Activated naive CD8-positive, alpha-beta T cell treated with anti-CD3 and anti-CD28 coated beads, Interleukin-2, amount 50 U/mL, for 16 hours (primary cell): ENCODE data around the gene THSD8.

ENCODE experiments used
- DNase-seq: peaks from one replicate; pipeline ENCODE4 v3.0.0-alpha.2; 2020; ENCODE audit warnings: low read depth, low spot score

The THSD8 gene

DNA sequence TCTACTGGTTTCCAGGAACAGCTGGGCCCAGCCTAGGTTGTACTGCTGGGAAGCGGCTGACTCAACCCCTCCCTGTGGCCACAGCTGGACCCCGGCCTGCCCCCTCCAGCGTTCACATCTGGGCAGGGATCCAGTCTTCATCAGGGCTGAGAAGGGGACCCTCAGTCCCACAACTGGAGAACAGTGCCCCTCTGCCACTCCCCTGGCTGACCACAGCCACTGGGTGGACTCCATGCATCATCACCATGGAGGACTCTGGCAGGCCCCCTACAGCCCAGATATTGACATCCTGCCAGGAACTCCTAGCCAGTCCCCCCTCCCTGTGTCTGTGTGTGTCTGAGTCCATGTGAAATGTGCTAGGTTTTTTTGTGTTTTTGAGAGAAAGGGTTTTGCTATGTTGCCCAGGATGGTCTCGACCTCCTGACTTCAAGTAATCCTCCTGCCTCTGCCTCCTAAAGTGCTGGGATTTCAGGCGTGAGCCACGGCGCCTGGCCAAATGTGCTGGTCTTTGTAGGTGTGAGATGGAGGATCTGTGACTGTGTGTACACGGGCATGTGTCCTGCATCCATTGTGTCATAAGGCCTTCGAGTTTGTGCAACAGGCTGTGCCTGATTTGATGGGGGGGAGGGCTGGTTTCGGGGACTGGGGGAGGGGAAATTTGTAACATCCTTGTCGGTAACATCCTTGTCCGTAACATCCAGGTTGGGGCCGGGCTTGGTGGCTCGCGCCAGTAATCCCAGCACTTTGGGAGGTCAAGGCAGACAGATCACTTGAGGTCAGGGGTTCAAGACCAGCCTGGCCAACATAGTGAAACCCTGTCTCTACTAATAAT is 22.5 kb upstream of the THSD8 start:
- no peak for DNase-seq

DNA sequence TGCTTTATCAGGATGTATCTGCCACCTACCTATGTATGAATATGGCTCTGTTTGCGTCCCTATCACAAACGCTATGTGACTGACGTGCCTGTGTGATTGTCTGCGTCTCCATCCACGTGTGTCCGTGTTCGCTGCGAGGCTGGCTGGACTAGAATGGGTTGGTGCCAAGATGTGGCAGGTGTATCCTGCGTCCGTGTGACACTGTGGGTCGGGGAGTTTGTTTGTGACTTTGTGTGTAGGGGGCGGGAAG is 19.8 kb upstream of the THSD8 start:
- DNase-seq, result no peak

DNA sequence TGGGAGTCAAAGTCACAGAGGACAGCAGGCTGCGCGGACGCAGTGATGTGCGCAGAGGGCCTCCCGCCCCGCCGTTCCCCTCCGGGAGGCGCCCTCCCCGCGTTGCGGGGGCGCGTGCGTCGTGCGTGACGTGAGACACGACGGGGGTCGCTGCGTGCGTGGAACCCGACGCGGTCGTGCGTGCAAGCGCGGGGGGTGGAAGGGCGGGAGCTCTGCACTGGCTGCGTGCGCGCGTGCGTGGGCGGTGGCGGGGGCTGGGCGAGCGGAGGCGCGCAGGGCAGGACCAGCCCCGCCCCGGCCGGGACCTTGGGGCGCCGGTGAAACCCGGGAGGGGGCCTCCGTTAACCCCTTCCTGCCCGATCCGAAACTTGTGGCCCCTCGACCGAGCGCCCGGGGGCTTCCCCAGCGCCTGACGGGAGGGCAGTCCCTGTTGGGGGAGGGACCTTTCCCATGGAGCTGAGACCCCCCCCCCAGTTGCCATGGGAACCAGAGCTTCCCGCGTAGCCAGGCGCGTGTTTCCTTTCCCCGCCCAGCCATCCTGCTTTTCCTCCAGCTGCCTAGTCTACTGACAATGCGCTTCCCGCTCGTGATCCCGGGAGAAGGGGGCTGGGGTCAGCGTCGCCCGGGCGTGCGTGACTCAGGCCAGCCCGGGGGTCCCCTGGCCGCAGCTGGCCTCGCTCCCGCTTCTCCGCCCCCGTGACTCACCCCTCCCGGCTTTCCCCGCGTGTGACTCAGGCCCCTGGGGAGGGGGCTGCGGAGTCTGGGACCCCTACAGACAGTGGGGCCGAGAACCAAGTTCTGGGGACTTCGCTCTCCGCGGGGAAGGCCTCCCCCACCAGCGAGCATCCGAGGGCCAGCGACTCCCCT is 19.2 kb upstream of the THSD8 start:
- peak; percentile 67 for DNase-seq

DNA sequence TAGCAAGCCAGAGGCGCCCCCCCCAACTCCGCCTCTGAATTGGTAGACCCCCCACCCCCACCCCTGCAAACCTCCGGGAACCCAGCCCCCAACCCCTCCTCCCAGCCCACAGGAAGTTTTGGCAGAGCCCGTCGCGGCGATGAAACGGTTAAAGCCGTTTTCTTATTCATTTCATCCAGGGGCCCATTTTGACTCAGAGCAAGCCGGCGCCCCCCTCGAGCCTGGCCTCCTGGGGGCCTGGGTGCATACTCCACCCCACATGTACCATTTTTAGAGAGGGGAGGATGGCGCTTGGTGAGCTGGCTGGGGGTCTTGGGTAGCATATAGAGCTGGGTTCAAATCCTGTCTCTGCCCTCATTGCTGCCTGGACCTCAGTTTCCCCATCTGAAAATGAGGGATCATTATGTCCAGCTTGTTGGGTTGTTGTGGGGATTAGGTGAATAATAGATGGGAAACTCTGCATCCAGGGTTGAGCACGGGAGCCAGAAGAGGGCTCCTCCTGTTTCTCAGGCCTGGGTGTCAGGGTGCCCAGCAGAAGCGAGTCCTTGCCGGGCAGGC is 18.5 kb upstream of the THSD8 start:
- no peak for DNase-seq

DNA sequence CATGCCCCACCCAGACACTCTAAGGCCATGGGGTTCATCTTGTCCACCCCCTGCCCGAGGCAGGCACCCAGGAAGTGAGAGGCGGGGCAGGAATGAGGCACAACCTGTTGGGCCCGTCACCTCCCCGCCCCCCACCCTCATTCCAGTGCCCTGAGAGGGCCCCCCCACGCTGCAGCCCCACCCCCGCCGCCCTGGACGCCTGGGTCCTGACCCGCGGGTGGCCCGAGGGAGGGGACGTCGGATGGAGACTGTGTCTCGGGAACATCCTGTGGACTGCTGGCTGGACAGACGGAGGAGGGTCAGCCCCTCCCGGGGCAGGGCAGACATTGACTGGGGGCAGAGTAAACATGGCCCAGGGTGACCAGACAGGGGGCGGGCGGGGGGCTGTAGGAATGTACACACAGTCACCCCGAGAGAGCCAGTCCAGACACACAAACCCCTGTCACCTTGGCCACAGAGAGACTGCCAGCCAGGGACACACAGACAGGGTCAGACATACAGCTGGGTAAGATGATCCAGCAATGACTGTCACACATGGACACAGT is 17.9 kb upstream of the THSD8 start:
- DNase-seq, result no peak

DNA sequence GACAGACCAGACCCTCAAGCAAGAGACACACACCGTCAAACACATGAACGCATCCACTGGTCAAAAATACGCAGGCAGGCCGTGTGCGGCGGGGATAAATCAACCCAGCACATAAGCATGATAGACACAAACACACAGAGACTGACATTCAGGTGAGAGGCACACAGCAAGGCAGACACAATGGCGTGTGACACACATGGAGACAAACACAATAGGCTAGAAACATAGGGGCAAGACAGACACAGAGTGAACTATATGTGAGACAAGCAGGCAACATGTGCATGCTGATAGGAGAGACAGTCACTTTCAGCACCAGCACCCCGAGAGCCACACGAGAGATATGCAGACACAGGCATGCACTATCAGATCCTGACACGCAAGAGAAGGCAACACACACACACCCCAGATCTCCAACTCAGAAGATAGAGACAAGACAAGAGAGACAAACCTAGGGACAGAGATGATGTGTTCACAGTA is 17.4 kb upstream of the THSD8 start:
- no peak for DNase-seq

DNA sequence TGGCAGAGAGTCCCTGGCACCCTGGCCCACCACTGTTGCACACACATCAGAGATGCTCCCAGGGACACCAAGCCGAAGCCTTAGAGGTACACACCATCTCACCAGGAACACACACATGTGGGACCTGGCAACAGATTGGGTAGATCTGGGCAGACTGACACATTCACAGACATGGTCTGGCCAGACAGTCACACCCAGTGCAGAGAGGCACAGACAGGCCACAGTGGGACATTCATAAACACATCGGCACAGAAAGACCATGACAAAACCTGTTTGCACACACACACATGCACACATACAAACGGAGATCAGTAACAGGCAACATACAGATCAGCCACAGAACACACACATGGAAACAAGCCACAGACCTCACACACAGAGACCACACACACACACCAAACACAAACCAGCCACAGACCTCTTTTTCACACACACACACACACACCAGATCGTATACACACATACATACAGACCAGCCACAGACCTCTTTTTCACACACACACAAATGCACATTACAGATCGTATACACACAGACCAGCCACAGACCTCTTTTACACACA is 16.9 kb upstream of the THSD8 start:
- DNase-seq, result no peak

DNA sequence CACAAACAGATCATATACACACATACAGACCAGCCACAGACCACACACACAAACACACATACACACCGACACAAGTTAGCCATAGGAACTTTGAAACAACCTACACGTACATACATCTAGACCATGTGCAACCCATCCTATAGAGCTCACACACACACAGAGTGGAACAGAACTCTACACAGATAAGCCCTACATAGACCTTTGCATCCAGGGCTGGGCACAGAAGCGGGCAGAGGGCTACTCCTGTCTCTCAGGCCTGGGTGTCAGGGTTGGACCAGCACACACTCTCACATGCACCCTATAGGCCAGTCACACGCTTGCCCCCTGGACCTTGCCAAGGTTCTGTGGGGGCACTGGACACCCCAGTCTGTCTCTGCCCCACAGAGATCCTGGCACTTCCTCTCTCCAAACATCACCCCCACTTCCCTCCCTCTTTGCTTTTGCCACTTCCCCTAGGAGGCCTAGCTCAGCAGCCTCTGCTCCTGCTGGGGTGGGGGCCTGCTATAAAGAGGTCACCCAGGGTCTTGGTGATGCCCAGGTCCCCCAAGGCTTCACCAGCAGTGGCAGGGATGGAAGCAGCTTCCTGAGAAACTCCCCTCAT is 16.3 kb upstream of the THSD8 start:
- DNase-seq, result no peak

DNA sequence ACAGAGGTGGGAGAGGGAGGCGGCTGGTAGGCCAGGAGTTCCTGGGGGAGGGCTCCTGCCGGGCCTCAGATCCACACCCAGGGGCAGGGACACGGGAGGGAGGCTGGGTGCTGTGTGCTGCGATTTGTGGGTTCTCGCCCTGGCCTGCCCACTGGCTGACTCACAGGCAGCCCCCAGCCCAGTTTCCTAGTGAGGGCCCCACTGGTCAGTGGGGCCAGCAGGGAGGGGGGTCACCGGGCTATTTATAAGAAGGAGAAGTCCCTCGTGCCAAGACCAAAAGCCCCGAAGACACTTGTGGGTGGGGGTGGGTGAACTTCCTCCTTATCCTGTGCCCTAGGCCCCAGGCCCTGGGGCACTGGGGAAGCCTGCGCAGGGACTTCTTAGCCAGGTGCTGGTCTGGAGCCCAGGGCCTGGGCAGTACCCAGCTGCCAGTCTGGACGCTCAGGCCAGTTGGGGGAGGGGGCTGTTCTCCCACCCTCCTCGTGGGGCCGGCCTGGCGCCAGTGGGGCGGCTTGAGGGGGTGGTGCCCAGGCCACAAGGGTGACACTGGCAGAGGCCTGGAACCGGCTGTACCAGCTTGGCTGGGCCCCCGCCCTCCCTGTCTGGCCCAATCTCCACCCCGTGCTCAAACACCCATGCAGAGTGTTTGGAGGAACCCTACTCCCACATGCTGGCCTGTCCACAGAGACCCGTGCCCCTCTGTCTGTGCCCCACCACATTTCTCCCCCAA is 15.6 kb upstream of the THSD8 start:
- DNase-seq, result no peak

DNA sequence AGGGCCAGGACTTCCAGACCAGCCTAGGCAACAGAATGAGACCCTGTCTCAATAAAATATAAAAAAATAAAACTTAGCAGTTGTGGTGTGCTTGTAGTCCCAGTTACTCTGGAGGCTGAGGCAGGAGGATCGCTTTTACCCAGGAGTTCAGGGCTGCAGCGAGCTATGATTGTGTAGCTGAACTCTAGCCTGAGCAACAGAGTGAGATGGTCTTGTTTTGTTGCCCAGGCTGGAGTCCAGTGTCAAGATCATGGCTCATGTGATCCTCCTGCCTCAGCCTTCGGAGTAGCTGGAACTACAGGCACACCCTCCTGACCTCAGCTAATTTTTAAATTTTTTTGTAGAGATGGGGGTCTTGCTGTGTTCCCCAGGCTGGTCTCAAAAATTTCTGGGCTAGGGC is 14.9 kb upstream of the THSD8 start:
- DNase-seq, result no peak

DNA sequence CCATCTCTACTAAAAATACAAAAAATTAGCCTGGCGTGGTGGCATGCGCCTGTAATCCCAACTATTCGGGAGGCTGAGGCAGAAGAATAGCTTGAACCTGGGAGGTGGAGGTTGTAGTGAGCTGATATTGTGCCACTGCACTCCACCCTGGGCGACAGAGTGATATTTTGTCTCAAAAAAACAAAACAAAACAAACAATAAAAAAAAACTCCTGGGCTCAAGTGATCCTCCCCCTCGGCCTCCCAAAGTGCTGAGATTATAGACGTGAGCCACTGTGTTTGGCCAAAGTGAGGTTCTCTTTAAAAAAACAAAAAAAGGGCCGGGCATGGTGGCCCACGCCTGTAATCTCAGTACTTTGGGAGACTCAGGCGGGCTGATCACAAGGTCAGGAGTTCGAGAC is 14.4 kb upstream of the THSD8 start:
- DNase-seq, result no peak

DNA sequence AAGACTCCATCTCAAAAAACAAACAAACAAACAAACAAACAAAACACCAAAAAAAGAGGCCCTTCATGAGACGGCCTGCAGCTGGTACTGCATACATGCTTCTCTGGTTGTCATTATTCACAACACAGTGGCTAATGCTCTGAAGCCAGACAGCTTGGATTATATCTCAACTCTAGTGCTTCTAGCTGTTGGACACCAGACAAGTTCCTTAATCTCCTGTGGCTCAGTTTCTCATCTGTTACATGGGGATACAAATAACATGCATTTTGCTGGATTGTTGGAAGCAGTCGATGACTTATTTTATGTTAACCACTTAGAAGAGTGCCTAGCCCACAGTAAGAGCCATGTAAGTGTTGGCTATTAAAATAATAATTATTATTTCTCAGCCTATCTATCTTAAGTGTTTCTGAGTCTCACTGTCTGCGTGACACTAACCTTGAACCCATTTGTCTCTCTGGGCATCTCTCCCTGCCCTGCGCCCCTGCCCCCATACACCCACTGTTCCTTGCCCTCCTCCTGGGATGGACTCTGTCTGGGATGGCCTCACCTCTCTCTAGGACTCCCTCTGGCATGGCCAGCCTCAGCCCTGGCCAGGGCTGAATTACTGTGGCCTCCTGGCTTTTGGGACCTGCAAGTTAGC is 13.7 kb upstream of the THSD8 start:
- DNase-seq, result no peak

DNA sequence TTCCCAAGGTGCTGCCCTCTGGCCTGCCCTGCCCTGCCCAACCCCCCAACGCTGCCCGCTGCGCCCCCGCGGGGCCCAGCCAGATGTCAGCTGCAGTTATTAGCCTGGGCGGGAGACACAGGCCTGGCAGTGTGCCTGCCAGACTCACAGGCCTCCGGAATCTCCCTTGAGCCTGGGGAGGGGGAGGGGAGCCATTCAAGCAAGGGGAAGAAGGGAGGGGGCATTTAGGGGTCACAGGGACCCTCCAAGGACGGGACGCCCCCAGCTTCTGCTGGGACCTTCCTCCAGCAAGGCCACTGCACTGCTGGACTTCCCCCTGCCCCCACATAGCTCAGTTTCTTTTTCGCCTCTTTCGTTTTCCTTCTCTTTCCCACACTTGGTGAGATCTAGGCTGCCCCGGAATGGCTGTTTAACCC is 13.2 kb upstream of the THSD8 start:
- no peak for DNase-seq

DNA sequence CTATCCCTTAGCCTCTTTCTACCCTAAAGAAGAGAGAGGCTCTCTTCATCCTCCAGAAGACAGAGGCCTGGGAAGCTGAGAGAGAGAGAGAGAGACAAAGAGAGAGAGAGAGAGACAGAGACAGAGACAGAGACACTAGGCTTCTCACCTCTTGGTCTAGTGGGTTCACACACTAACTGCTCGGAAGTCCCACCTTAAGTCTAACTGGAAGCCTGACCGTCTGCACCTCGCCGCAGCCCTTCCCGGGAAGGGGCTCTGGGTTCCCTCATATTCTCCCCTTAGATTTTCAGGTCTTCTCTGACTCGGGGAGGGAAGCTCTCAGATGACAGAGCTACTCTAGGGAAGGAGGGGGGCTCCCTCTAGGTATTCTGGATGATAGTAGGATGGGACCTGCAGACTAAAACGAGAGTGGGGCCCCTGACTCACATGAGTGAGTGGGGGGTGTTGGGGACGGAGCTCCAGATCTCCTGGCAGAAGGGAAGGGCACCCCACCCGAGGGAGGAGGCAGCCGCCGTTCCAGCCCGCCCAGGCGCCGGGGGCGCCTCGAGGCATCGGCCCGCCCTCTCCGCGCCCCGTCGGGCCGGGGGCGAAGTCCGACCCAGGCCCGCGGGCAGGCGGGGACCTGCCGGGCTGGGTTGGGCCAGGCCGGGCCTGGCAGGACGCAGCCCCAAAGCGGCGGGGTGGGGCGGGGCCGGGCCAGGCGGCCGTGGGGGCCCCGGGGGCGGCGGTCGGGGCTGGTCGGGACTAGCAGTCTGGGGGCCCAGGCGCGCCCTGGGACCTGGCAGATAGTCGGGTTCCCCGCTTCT is 12.6 kb upstream of the THSD8 start:
- DNase-seq, result no peak

DNA sequence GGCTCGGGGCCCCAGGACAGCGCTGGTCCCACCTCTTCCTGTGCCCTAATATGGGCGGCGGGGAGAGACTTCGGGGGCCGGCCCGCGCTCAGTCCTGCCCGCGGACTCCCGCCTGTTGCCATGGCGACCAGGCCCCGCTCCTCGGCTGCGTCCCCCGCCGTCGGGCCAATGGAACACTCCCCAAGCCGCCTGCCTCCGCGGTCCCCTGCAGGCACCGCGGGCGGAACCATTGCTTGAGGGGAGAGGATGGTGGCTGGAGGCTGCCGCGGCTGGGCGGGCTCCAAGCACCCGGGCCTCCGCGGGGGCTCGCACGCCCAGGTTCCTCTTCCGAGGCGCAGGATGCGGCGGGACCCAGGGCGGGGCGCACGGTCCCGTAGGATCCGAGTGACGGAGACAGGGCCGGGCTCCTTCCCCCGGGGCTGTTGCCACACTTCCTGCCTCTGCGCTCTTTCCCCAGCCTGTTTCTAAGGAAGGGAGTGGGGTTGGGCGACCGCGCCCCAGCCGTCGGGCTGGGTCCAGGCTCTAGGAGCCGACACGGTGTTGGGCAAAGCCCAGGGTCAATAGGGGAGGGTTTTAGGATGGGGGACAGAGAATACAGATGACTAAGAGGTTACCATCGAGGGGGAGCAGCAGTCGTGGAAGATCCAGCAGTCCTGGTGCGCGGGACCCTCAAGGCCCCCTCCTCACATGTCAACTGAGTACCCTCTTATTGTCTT is 11.8 kb upstream of the THSD8 start:
- DNase-seq, result no peak

DNA sequence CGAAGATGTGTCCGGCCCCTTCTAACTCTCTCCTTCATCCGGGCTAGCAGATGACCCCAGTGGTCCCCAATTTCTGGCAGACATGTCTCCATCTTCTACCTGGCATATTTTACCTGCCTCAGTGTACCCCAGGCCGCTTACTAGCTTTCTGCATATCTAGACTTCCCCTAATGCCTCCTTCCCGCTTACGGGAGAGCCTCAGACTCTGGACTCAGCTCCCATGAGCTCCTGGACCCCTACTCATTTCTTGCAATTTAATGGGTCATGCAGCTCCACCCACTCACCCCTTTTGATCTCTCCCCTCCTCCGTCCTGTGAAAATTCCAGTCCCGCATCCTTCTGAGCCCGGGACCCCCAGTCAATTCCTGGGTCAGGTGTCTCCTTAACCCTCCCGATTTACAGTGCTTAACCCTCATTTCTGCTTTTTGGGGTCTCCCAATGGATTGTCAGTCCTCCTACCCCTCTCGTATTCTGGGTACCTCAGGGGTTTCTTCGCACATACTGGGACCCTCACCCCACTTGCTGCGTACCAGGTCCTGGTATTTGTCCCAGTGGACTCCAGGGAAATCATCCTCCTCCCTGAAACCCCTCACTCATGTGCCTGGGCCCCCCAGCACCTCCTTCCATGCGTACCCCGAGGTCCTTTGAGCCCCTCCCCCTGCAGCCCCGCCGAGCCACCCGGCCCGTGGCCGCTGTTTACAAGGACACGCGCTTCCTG is 11.1 kb upstream of the THSD8 start:
- DNase-seq, result no peak

DNA sequence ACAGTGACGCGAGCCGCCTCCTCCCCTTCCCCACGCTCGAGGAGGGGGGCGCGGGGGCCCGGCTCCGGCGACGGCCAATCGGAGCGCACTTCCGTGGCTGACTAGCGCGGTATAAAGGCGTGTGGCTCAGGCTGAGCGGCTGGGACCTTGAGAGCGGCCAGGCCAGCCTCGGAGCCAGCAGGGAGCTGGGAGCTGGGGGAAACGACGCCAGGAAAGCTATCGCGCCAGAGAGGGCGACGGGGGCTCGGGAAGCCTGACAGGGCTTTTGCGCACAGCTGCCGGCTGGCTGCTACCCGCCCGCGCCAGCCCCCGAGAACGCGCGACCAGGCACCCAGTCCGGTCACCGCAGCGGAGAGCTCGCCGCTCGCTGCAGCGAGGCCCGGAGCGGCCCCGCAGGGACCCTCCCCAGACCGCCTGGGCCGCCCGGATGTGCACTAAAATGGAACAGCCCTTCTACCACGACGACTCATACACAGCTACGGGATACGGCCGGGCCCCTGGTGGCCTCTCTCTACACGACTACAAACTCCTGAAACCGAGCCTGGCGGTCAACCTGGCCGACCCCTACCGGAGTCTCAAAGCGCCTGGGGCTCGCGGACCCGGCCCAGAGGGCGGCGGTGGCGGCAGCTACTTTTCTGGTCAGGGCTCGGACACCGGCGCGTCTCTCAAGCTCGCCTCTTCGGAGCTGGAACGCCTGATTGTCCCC is 10.4 kb upstream of the THSD8 start, which contains the start of gene JUNB:
TSS of gene JUNB (plus strand) at position 142 of the 706 bp plus-strand sequence. CDS start at position 428, 286 bp downstream.
- peak; percentile 90 for DNase-seq
